ENCODE results near the gene LILRB5. TPM values are rescaled to one million over a fixed set of nuclear protein-coding genes. Genes with fewer than 3 reads are reported as not detected.
A peak's percentile ranks its signal among the peaks of the same experiment; 100 is the strongest.

The LILRB5 gene
- total and polyA plus RNA-seq, 9 of the 15 experiments (the other 6 are each of a cell fraction or from before 2014, with no cell fraction given): not detected

DNA sequence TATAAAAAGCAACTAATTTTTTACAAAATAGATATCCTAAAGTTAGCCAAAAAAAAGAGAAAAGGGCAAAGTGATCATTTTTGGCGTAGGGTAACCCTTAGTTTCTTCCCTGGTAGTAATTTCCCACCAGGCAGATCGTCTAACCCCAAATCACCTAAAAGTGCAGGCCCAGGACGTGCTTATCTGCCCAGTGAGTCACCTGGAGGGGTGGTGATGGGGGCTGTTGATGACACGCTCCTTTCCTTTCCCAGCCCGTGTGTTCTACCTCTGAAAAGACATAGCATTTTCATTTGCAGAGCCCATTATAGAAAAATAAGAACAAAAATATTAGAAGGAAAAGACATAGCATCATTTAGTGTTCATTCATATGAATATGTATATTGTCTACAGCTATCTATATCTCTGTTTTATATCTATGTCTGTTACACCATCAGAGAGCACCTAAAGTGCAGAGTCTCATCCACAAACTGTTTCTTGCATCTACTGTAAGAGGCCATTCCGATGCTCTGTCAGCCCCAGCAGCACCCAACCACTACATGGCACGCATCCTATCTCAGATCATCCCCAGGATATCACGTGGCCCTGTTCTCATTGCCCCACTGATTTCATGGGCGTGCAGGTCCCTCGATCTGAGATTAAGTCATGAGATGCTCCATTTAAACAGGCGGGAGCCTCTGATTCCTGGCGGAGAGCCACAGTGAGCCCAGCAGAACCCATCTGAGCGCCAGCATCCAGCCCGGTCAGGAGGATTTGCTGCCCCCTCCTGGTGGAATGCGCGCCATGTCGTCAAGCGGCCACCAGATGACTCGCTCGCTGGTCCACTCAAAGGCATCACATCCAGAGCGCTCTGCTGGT is 25.8 kb downstream of the LILRB5 start (continued):
- 0 out of 2 replicates have a peak, but pooled peaks have one; percentile 40 for TF ChIP-seq SREBF1 (IDR thresholded peaks at IDR 0.05; ENCODE audit: borderline replicate concordance, low read depth, low read length)
- TF ChIP-seq, protein P1, sequence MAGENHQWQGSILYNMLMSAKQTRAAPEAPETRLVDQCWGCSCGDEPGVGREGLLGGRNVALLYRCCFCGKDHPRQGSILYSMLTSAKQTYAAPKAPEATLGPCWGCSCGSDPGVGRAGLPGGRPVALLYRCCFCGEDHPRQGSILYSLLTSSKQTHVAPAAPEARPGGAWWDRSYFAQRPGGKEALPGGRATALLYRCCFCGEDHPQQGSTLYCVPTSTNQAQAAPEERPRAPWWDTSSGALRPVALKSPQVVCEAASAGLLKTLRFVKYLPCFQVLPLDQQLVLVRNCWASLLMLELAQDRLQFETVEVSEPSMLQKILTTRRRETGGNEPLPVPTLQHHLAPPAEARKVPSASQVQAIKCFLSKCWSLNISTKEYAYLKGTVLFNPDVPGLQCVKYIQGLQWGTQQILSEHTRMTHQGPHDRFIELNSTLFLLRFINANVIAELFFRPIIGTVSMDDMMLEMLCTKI (IDR thresholded peaks at IDR 0.05; ENCODE audit: partially characterized antibody): no peak
- TF ChIP-seq ZKSCAN1 (IDR thresholded peaks at IDR 0.05; ENCODE audit: low read depth, low read length): peak; percentile 67; the same call in 1 of the 2 replicates
- TF ChIP-seq ZNF316 (IDR thresholded peaks at IDR 0.05): no peak
- no peak for TF ChIP-seq CCAR2 (IDR thresholded peaks at IDR 0.05; ENCODE audit: low read depth, low read length)
- no peak for TF ChIP-seq MTF1 (CRISPR knock-in tag; IDR thresholded peaks at IDR 0.05; ENCODE audit: borderline replicate concordance)
- TF ChIP-seq ZNF431 (CRISPR knock-in tag; IDR thresholded peaks at IDR 0.05): 0 out of 2 replicates have a peak, but pooled peaks have one; percentile 22
- TF ChIP-seq CBFB (CRISPR knock-in tag; IDR thresholded peaks at IDR 0.05): 0 out of 2 replicates have a peak, but pooled peaks have one; percentile 38
- TF ChIP-seq PRPF4 (IDR thresholded peaks at IDR 0.05; ENCODE audit: insufficient read depth, low read depth, low read length, poor library complexity, severe bottlenecking): no peak
- TF ChIP-seq STAT5B (CRISPR knock-in tag; IDR thresholded peaks at IDR 0.05): no peak
- TF ChIP-seq EWSR1 (IDR thresholded peaks at IDR 0.05; ENCODE audit: borderline replicate concordance, low read depth, partially characterized antibody): no peak
- peak; percentile 84 for TF ChIP-seq XRCC5 (IDR thresholded peaks at IDR 0.05; ENCODE audit: low read depth, low read length)
- no peak for TF ChIP-seq NCOR1 (IDR thresholded peaks at IDR 0.05)
- no peak for TF ChIP-seq POLR3G (IDR thresholded peaks at IDR 0.05; ENCODE audit: extremely low read depth, insufficient read length, insufficient replicate concordance)
- peak; percentile 56; the same call in 1 of the 2 replicates for TF ChIP-seq USF2 (CRISPR knock-in tag; IDR thresholded peaks at IDR 0.05)
- TF ChIP-seq, protein P2, sequence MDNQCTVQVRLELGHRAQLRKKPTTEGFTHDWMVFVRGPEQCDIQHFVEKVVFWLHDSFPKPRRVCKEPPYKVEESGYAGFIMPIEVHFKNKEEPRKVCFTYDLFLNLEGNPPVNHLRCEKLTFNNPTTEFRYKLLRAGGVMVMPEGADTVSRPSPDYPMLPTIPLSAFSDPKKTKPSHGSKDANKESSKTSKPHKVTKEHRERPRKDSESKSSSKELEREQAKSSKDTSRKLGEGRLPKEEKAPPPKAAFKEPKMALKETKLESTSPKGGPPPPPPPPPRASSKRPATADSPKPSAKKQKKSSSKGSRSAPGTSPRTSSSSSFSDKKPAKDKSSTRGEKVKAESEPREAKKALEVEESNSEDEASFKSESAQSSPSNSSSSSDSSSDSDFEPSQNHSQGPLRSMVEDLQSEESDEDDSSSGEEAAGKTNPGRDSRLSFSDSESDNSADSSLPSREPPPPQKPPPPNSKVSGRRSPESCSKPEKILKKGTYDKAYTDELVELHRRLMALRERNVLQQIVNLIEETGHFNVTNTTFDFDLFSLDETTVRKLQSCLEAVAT (IDR thresholded peaks at IDR 0.05): no peak
- TF ChIP-seq ZKSCAN8 (CRISPR knock-in tag; IDR thresholded peaks at IDR 0.05): no peak
- TF ChIP-seq FOXM1 (IDR thresholded peaks at IDR 0.05; ENCODE audit: low read depth): no peak; the same call in 1 of the 2 replicates
- no peak for TF ChIP-seq FOXM1 (CRISPR knock-in tag; IDR thresholded peaks at IDR 0.05; ENCODE audit: low read depth)
- TF ChIP-seq NFE2 (IDR thresholded peaks at IDR 0.05; ENCODE audit: low read depth): no peak
- peak; percentile 26 to 91; a peak in 2 of 4 replicates for TF ChIP-seq RCOR1 (IDR thresholded peaks at IDR 0.05; ENCODE audit: borderline replicate concordance in 1 of 2, low read depth in 2 of 2, low read length in 2 of 2)
- TF ChIP-seq ZNF695 (CRISPR knock-in tag; IDR thresholded peaks at IDR 0.05): no peak
- TF ChIP-seq, protein P3, sequence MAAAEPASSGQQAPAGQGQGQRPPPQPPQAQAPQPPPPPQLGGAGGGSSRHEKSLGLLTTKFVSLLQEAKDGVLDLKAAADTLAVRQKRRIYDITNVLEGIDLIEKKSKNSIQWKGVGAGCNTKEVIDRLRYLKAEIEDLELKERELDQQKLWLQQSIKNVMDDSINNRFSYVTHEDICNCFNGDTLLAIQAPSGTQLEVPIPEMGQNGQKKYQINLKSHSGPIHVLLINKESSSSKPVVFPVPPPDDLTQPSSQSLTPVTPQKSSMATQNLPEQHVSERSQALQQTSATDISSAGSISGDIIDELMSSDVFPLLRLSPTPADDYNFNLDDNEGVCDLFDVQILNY (CRISPR knock-in tag; IDR thresholded peaks at IDR 0.05): no peak
- no peak for TF ChIP-seq CREBBP (IDR thresholded peaks at IDR 0.05; ENCODE audit: low read depth, low read length)
- TF ChIP-seq GABPB2 (CRISPR knock-in tag; conservative IDR thresholded peaks at IDR 0.05): no peak
